HG03565 (cell line): Measurements from ENCODE around the gene HBG1.

Experiments
- ATAC-seq: cut with Tn5 transposase; IDR thresholded peaks from one replicate; pipeline ENCODE4 v1.9.1; 2021; ENCODE audit warnings: mild to moderate bottlenecking, moderate library complexity; ENCODE audit not compliant: unreplicated experiment

HBG1 gene

DNA sequence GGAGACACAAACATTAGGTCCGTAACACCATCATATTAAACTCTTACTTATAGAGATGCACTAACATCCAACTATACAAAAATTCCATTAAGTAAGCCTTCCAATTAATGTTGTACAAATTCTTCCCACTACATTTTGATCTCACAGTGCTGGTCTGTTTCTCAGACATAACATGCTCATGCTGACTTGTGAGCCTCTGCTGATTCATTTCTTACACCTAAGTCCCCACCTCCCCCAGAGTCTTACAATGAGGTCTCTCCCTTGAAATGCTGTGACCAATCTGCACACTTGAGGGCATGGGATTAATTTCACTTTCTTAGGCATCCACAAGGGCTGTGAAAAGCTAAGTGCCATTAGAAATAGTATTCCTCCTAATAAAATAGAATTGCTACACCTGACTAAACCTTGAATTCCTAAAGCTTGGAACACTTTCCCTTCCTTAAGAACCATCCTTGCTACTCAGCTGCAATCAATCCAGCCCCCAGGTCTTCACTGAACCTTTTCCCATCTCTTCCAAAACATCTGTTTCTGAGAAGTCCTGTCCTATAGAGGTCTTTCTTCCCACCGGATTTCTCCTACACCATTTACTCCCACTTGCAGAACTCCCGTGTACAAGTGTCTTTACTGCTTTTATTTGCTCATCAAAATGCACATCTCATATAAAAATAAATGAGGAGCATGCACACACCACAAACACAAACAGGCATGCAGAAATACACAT is 2.0 kb downstream of the HBG1 start:
- ATAC-seq = no peak

DNA sequence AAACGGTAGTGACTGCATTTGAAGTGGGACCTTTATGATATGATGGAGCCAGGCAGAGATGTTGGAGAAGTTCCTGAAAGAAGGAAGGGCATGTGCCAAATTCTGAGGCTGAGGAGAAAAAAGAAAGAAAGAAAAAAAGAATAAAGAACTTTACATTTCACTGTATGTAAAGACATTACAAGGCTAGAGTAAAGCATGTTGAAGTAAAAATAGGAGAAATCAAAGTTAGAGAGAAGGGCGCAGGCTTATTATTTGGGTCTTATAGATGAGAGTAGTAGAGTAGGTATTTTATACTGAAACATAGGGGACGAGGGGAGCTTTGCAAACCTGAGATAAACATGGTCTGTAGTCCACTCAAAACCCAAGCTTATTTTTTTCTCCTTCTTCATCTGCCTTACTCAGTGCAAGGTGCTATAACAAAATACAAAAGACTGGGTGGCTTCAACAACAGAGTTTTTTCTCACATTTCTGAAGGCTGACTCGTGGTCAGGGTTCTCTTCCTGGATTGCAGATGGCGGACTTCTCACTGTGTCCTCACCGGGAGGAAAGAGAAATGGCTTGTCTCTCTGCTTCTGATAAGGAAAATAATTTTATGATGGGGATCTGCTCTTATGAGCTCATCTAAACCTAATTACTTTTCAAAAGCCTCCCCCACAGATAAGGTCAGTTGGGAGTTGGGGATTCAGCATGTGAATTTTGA is 2.7 kb downstream of the HBG1 start:
- no peak for ATAC-seq

DNA sequence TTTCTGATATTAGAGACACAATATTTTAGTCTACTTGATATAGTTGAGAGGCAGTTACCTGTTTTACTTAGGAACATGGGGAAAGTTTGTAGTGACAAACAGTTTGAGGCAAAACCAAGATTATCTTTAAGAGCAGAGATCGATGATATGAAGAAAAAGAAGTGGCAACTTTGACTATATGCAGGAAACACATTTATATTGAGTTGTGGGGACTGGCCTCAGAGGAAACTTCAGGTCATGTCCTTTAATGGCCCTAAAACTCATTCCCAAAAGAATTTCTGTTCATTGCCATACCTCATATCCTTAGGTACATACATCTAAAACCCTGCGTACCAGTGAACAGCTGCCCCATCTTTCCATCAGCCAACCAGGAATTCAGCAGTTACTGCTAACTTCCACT is 4.5 kb downstream of the HBG1 start:
- ATAC-seq = no peak

DNA sequence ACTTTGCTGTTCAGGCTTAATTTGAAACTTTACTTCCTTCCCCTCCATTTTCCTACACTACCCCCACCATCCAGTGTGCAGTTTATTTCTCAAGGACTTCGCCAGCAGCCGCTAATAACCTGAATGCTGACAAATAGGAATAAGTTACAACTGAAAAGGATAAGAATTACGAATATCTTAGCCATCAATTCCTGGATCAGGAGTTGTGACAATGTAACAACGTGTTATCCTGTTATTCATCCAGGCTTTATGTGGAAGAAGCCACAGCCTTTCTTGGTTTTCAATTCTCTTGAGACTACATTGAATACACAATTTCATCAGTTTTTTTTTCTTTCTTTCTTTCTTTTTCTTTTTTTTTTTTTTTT is 5.9 kb downstream of the HBG1 start:
- ATAC-seq = no peak

DNA sequence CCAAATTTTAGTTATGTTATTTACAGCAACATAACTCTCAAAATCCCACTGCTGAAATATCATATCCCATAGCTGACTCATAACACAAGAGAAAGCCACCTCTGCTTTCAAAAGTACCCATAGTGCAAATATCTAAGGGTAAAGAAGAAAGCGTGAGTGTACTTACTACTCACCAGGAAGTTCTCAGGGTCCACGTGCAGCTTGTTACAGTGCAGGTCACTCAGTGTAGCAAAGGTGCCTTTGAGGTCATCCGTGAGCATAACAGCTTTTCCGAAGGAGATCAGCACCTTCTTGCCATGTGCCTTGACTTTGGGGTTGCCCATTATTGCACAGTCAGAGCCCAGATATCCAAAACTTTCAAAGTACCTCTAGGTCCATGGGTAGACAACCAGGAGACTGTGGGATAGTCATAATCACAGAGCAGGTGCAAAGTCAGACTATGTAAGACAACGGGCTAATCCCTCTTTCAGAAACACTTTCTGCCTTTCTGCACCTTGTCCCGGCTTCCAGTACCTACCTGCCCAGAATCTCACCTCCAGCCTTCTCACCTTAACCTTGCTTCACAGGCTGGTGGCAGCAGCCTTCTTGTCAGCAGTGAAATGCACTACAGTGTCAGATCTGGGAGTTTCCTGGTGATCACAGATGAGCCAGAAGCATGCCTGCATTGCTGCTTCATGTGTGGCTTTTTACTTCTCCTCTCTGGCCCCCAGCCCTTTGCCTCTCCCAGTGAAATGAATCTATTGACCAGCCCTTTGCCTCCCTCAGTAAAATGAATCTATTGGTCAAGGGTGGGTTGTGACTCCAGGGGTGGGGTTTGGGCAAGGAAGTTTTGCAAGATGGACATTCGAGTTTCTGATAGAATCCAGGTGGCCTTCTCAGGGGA is 6.5 kb downstream of the HBG1 start:
- peak; percentile 48 for ATAC-seq

DNA sequence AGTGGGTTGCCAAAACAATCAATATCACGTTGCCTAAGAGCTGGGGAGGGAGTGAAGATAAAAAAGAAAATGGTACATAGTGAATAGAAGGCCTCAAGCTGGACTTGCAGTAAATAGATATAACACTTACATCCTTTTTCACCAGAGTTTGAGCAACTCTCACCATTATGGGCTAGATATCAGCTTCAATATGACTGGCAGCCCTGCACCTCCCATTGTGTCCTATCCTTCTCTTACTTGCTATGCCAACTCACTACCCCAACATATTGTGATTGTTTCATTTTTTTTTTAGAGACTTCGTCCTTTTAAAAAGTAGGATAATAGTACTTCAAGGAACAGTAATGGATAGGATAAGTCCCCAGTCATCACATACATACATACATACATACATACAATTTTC is 7.4 kb downstream of the HBG1 start:
- no peak for ATAC-seq

DNA sequence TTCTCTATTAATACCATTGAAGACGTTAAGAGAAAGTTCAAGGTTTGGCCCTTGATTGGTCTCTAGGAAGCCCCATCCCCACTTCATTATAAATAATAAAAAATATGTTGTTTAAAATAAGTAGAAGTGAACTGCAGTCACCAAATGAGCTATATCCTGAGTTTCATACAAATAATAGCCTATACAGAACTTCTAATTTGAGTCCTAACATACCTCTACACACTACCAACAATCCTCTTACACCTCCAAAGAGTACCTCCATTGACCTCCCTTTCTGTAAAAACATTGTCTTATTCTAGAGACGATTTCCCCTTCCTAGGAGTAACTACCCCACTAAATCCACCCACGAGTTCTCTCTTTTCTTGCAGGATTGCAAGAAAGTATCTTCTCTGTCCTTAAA is 8.2 kb downstream of the HBG1 start:
- ATAC-seq = no peak

DNA sequence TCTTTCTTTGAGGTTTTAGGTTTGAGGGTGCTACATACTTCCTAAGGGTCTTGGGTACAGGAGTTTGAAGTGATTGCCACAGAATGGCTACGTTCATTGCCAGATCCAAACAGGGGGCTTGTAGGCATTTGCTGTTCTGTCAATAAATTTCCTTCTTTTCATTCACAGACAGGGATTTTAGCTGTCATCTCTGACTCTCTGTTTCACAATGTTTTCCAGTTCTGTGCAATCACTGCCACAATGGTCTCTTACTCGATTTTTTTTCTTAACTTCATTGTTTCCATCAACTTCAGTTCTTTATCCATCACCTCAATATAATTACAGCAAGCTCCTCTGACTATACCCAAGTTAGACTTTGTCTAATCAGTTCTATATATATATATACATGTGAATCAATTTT is 9.2 kb downstream of the HBG1 start:
- ATAC-seq = no peak

DNA sequence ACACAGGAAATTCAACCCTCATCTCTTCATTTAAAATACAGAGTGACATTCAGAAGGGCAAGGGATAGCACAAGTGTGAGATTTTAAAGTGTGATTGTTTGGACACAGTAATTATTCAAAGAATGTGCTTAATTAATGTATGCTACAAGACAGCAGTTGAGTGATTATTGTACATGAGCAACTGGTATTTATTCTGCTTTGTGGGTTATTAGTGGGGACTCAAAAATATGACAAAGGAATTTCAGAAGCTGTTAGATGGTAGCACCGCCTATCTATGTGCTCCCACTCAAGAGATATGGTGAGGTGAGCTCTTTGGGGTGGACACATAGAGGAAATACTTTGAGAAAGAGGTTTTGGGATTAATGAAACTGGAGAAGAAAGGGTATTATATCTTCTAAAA is 9.6 kb downstream of the HBG1 start:
- ATAC-seq = no peak

DNA sequence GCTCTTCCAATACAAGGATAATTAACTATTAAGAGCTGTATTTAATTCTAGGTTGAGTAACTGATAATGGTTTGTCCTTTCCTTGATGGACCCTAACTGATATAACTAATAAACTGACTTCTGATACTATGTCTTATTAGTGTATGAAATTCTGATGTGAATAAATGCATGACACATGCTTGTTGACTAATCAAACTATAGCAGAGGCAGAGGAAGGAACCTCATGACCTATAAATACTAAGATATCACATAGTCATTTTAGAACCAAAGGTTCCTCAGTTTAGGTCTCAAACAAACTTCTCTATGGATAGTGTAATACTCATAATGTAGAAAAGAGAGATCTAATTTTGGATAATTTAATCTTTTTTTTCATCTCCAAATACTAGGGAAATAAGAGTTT is 10.6 kb downstream of the HBG1 start:
- no peak for ATAC-seq

DNA sequence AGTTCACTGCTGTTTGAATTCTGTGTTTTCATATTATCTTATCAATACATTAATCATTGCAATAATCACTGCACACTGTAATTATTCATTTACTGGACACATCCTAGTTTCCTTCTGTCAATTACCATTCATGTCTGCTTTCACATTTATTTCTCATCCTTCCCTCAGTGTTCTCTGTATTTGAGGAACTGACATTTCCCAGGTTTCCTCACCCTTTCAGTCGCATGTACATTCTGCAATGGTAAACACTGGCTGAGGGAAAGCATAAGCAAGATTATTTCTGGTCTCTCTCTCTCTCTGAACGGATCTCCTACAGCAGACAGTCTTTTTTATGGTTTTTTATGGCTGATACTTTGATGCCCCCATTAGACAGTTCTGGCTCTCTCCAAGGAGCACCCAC is 11.2 kb downstream of the HBG1 start:
- ATAC-seq = no peak

DNA sequence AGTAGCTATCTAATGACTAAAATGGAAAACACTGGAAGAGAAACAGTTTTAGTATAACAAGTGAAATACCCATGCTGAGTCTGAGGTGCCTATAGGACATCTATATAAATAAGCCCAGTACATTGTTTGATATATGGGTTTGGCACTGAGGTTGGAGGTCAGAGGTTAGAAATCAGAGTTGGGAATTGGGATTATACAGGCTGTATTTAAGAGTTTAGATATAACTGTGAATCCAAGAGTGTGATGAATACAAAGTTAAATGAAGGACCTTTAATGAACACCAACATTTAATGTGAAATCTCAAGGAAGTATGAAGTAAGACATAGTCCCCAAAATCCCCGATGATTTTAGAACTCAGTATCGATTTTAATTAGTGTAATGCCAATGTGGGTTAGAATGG is 12.2 kb downstream of the HBG1 start:
- ATAC-seq = no peak

DNA sequence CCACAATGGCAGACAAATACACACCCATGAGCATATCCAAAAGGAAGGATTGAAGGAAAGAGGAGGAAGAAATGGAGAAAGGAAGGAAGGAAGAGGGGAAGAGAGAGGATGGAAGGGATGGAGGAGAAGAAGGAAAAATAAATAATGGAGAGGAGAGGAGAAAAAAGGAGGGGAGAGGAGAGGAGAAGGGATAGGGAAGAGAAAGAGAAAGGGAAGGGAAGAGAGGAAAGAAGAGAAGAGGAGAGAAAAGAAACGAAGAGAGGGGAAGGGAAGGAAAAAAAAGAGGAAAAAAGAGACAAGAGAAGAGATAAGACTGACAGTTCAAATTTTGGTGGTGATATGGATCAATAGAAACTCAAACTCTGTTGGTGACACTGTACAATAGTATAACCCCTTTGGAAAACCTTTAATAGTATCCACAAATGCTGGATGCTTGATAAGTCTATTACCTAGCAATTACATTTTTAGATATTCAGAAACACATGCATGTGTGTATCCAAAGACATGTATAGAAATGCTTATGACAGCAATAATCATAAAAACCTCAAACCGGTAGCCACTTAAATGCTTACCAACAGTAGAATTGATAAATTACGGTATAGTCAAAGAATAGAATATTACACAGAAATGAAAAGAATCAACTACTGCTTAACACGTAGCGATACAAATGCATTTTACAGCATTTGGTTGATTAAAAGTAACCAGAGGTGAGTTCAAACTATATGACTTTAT is 14.1 kb downstream of the HBG1 start:
- ATAC-seq = no peak

DNA sequence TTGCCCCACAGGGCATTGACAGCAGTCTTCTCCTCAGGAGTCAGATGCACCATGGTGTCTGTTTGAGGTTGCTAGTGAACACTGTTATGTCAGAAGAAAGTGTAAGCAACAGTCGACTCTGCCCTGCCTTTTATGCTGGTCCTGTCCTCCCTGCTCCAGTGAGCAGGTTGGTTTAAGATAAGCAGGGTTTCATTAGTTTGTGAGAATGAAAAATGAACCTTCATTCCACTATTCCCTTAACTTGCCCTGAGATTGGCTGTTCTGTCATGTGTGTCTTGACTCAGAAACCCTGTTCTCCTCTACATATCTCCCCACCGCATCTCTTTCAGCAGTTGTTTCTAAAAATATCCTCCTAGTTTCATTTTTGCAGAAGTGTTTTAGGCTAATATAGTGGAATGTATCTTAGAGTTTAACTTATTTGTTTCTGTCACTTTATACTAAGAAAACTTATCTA is 15.2 kb downstream of the HBG1 start, which contains the start of gene HBD:
Gene HBD (minus strand): TSS at position 103 of the 454 bp plus-strand sequence. CDS start 50 bp downstream, at position 53.
- ATAC-seq = peak; percentile 82

DNA sequence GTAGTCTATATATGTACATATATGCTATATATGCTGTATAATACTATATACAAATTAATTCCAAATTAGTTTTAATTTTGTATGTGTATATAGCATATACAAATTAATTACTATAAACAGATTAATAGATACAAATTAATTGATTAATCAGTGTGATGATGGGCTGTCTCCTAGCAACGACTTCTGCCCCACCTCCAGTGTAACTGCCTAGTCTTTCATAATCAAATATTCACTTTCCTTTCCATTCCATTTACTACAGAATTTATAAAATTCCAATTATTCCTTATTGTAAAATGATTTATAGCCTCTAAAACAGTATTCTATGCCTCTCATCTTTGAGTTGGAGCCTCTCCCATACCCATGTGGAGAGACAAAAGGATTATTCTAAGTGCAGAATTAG is 16.4 kb downstream of the HBG1 start:
- no peak for ATAC-seq

DNA sequence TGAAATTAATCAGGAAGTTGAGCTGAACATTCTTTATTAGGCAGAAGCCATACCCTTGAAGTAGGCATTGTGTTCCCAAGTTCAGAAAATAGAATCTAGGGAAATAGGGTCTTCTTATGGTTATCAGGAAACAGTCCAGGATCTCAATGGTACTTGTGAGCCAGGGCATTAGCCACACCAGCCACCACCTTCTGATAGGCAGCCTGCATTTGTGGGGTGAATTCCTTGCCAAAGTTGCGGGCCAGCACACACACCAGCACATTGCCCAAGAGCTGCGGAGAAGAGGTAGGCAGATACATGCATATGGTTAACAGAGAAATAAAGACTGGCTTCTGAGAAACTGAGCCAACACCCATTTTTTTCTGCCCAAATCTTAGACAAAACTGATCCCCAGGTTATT is 16.8 kb downstream of the HBG1 start:
- no peak for ATAC-seq

DNA sequence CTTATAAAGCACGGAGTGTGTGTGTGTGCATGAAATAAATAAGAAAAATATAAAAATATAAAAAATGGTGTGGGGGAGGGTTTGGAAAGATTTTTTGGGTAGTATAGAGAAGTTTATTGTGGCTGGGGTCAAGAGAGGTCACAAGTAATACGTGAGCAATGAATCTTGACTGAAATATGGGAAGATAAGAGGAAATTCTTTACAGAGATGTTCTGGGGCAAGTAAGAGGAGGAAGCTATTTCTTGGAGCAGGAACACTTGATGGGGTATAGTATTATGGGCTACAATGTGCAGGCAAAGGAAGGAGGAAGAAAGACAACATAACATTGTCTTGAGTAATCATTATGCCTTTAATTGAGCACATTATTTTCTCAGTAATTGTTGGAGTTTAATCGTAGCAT is 17.5 kb downstream of the HBG1 start:
- ATAC-seq = no peak

DNA sequence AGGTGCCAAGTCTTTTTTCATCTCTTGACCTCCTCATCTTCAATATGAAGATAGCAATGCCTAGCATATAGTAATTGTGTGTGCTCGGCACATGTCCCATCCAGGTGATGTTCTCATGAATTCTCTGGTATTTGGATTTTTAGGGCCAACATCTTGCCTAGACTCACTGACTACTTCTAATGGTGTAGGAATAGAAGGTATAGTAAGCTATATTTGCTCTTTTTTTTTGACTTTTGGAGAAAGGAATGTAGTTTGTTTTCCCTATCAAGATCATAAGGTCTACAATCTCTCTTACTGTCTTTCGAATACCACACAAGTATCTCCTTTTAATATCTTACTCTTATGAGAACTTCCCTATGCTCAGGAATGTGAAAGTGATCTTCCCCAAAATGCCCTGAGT is 18.5 kb downstream of the HBG1 start:
- no peak for ATAC-seq

DNA sequence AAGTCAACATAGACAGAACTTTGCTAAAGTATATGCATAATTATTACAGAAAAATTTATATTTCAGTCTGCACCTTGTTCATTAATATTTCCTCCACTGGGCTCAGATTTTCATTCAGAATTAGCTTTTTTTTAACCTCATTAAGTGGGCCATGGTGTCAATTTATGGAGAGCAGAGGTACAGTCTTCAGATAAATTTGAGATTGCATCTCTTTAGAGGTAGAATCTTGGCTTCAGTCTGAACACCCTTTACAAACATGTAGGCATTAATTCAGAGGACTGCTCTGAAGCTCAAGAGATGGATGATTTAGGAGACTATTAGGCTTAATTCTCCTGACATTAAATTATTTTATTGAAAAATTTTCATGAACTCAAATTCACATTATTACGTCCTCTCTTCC is 19.4 kb downstream of the HBG1 start:
- ATAC-seq = no peak

DNA sequence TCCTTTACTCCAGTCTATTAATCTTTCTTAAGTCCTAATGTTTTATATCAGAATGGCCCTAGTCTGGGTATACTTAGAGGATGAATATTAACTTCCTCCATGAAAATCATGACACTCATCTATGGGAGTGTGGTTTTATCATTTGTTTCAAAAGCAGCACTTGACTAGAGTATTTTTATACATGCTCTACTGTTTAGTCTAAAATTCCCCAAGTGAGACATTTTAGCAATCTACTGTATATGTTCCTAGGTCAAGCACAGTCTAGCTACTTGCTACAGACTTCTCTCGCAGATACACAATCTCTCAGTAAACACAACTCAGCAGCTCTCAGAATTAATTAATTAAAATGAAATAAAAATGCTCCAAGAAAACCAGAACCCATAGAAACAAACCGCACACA is 19.9 kb downstream of the HBG1 start:
- no peak for ATAC-seq

DNA sequence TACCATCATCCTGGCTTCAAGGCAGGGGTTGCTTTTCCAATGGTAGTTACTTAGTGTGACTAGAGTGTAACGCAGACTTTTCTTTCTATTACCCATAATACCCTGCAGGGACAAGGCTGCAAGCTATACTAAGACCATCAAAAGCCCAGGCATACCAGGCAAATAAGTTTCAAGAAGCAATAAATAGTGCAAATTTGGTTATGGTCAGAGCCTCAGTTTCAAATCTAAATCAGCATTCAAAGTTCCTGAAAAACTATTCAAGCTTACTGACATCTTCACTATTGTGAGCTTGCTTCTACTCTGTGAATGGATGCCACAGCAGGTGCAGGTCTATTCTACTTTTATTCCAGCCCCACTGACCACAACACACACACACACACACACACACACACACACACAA is 20.3 kb downstream of the HBG1 start:
- peak; percentile 33 for ATAC-seq
